HUES64 (cell line): ENCODE measurements around the gene NBPF3.
"Not testable (repeated sequence)": the region's sequence is repeated elsewhere in the genome, so short reads cannot be mapped to it uniquely, and the experiment has no call there.

Experiments
- H3K27ac ChIP-seq: 2 replicates; pipeline ENCODE4 v1.7.0; 2013; ENCODE audit warnings: low read depth, low read length, inconsistent platforms
- H3K27me3 ChIP-seq: 2 replicates; pipeline ENCODE4 v1.6.1; 2013; ENCODE audit warnings: mild to moderate bottlenecking, low read length; ENCODE audit not compliant: insufficient read depth
- H3K36me3 ChIP-seq: 2 replicates; pipeline ENCODE4 v1.6.1; 2013; ENCODE audit warnings: mild to moderate bottlenecking, low read length; ENCODE audit not compliant: insufficient read depth
- H3K4me1 ChIP-seq: 2 replicates; pipeline ENCODE4 v1.6.1; 2013; ENCODE audit warnings: mild to moderate bottlenecking, low read length, moderate library complexity; ENCODE audit not compliant: insufficient read depth
- H3K4me3 ChIP-seq: 2 replicates; pipeline ENCODE4 v1.5.1; 2013; ENCODE audit warnings: mild to moderate bottlenecking, low read length, moderate library complexity
- H3K9ac ChIP-seq: 2 replicates; pipeline ENCODE4 v1.6.1; 2013; ENCODE audit warnings: mild to moderate bottlenecking, low read depth, low read length
- H3K9me3 ChIP-seq: 2 replicates; pipeline ENCODE4 v1.6.1; 2013; ENCODE audit warnings: low read depth, low read length; ENCODE audit not compliant: insufficient read depth
- WGBS: fragments of 150-250, 120-280 bp; methylation state at CpG from one replicate; pipeline ENCODE4 v1.1.7; 2013; ENCODE audit warnings: missing lambda C conversion rate; 5-methylcytosine and 5-hydroxymethylcytosine counted together

NBPF3 gene

DNA sequence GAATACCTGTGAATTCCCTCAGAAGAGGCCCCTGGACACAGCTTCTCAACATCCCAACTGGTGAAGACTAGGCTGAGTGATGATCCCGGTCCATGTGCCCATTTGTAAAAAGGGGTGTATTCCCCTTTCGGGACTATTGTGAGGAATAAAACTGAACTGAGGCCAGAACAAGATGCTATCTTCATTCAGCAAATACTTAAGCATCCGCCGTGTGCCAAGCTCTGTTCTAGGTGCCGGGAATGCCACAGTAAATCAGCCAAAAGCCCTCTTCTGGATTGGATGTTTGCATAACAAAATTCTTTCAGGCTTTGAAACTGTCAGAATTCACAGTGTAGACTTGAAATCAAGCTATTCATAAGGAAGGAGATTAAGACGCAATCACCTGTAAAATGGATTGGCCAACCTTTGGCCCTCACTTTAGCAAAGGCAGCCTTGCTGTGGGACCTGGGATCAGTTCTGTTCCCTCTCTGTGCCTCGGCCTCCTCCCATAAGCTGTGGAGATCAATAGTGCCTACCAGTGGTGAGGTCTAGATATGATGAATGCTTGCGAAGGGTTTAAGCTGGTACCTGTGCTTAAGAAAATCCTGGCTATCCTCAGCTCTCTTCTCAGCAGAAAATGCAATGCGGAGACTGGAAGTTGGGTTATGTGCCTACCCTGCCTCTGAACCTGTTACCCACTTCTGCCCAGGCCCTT, 71.1 kb downstream of the NBPF3 start:
- peaks cover 12% of the 10 kb centered on the region for H3K27me3 ChIP-seq
- H3K9ac ChIP-seq: no peak overlapping the region
- H3K9me3 ChIP-seq: no peaks in the 10 kb centered on the region
- H3K4me3 ChIP-seq: peak overlapping the region; percentile 87
- peak overlapping the region; percentile 74; the same call in 1 of the 2 replicates for H3K27ac ChIP-seq
- peaks cover 24% of the 10 kb centered on the region for H3K4me1 ChIP-seq
- WGBS: 80% methylated on average over 9 of the region's 9 CpGs
- peaks cover 4% of the 10 kb centered on the region; the same call in 1 of the 2 replicates for H3K36me3 ChIP-seq

DNA sequence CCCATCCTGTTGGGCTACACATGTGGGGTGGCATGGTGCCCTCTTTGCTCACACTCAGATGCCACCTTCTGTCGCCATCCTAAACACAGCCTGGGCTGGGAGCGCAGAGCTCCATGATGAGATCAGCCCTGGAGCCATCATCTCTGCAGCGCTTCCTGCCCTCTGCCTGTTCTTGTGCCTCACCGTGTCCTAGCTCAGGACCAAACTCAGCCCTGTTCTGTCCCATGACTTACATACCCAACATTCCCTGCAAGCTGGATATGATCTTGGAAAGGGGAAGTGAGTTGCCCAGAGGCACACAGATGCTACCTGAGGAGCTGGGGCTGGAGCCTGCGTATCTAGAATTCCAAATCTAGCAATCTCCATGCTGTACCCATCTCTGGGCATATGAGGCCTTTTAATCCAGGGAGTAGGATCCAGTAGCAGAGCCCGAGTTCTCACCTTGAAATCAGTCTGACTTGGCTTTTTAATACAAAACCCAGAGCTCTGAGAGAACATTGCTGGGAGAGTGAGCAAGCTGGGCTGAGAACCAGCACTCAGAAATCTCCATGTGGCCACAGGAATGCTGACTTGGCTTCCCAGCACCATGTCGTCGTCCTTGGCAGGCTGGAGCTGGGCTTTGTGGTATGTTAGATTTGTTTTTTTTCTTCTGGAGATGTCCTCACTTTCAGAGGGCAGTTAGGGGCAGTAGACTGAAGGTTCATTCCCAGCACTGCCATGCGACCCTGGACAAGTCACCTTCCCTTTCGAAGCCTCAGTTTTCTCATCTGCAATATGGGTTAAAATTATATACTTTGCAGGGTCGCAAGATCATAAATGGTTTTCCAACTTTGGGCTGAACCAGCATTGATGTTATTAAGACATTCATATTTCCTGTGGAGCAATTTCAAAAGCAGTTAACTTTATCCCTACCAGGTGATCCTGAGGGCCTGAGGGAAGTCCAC, 71.9 kb downstream of the NBPF3 start:
- peaks cover 12% of the 10 kb centered on the region for H3K27me3 ChIP-seq

DNA sequence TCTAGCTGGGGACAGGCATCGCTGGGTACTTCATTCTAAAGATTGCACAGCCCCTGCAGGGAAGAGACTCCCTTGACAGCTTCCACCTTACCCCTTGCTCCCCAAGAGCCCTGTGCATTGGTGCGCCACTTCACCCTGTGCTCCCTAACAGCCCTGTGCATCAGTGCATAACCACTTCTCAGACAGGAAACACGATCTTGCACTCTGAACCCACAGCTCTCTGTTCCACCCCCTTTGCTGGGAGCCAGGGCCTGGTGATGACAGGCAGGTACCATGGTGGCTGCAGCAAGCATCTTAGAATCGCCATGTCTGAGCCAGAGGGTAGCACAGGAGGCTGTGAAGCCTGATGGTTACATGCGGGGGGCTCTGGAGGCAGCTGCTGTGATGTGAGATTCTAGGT, 74.3 kb downstream of the NBPF3 start:
- Histone ChIP-seq H3K9me3 (no peaks in the 10 kb centered on the region), H3K27me3 (no peaks in the 10 kb centered on the region), H3K36me3 (peaks cover 4% of the 10 kb centered on the region; the same call in 1 of the 2 replicates), H3K4me1 (peaks cover 46% of the 10 kb centered on the region), H3K4me3 (no peak overlapping the region), H3K27ac (no peak overlapping the region), H3K9ac (no peak overlapping the region)
- 92% methylated on average over 5 of the region's 5 CpGs for WGBS

More for the DNA sequence above, 71.9 kb downstream of the NBPF3 start:
- Histone ChIP-seq H3K27ac (no peak overlapping the region), H3K4me3 (no peak overlapping the region), H3K9ac (no peak overlapping the region), H3K4me1 (peaks cover 32% of the 10 kb centered on the region), H3K9me3 (no peaks in the 10 kb centered on the region), H3K36me3 (peaks cover 4% of the 10 kb centered on the region; the same call in 1 of the 2 replicates)
- WGBS: 90% methylated on average over 11 of the region's 11 CpGs

DNA sequence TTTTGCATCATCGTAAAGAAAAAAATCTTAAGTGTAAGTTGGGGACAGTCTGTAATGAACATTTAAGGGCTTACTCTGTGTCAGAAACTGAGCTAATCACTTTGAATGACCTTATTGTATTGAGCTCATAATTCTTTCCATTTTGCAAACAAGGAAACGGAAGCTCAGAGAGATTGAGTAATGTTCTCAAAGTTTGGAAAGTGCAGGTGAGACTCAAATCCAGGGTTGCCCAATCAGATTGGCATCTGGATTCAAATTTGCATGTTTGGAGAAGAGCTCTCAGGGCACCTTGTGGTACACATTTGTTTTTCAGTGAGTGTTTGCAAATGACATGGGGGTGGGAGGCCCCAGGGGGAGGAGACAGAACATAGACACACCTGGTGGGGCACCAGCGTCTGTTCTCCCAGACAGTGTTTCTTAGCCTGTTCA, 77.2 kb downstream of the NBPF3 start:
- Histone ChIP-seq H3K4me3 (no peak overlapping the region), H3K36me3 (no peaks in the 10 kb centered on the region), H3K4me1 (peaks cover 46% of the 10 kb centered on the region), H3K27me3 (no peaks in the 10 kb centered on the region), H3K9ac (no peak overlapping the region), H3K27ac (no peak overlapping the region), H3K9me3 (no peaks in the 10 kb centered on the region)
- 83% methylated on average over 3 of the region's 3 CpGs for WGBS

DNA sequence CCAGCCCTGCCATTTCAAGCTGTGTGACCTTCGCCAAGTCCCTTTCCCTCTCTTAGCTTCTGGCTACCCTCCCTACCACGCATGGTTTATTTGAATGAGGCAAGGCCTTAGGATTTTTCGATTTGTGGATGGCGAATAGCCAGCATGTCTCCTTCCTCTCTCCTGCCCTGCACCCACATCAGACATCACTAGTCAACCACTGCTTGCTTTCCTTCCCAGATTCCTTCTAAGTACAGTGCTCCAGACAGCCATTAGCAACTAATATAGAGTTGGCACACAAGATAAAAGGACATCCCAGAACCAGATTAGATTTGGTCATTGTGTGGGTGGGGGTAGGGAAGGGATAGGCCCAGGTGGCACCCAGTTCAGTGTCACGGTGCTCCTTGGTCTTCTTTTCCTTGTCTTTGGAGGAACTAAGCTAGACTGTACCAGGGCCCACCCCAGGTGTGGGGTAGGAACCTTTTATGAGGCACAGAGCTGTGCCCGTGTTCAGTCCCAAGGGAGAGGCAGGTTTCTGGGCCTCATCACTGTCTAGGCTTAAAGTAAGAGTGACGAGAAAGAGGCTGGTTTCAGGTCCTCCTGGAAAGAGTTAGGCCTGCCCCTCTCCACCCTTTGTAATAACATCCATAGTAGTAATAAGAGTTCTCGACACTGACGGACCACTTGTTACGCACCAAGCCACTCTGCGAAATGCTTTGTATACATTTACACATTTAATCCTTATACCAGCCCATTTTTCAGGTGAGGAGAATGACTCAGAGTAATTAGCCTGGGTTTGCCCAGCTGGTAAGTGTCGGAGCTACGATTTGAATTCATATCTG, 77.9 kb downstream of the NBPF3 start:
- 83% methylated on average over 11 of the region's 13 CpGs for WGBS
- no peak overlapping the region for H3K4me3 ChIP-seq
- peaks cover 41% of the 10 kb centered on the region for H3K4me1 ChIP-seq
- H3K9me3 ChIP-seq: no peaks in the 10 kb centered on the region
- H3K36me3 ChIP-seq: no peaks in the 10 kb centered on the region
- H3K9ac ChIP-seq: no peak overlapping the region
- no peak overlapping the region for H3K27ac ChIP-seq
- no peaks in the 10 kb centered on the region for H3K27me3 ChIP-seq

DNA sequence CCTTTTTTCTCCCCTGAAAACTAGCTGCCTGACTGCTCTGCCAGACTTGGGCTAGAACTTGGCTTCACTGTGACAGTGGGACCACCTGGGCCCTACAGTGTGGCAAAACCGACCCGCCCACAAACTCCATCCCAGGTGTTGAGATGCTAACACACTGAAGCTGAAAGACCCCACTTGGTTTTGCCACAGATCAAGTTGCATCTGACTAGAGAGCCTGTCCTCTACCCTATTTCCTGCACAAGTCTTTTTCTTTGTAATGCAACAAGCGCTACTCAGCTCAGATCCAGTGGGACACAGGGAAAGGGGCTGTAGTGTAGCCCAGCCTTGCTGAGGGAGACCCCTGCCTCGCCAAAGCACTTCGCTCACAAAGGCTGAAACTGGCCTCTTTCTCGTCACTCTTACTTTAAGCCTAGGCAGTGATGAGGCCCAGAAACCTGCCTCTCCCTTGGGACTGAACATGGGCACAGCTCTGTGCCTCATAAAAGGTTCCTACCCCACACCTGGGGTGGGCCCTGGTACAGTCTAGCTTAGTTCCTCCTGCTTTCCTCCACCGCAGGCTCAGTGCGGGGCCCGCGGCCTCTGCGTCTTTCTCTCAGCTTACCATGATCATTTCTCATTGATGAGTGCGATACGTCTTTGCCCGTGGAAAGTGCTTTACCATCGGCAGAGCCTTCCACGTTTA, 79.0 kb downstream of the NBPF3 start:
- Histone ChIP-seq H3K27me3 (no peaks in the 10 kb centered on the region), H3K9me3 (no peaks in the 10 kb centered on the region), H3K36me3 (no peaks in the 10 kb centered on the region), H3K9ac (no peak overlapping the region), H3K27ac (peak overlapping the region; percentile 61; the same call in 1 of the 2 replicates), H3K4me1 (peaks cover 41% of the 10 kb centered on the region), H3K4me3 (no peak overlapping the region)
- WGBS: 72% methylated on average over 16 of the region's 16 CpGs

DNA sequence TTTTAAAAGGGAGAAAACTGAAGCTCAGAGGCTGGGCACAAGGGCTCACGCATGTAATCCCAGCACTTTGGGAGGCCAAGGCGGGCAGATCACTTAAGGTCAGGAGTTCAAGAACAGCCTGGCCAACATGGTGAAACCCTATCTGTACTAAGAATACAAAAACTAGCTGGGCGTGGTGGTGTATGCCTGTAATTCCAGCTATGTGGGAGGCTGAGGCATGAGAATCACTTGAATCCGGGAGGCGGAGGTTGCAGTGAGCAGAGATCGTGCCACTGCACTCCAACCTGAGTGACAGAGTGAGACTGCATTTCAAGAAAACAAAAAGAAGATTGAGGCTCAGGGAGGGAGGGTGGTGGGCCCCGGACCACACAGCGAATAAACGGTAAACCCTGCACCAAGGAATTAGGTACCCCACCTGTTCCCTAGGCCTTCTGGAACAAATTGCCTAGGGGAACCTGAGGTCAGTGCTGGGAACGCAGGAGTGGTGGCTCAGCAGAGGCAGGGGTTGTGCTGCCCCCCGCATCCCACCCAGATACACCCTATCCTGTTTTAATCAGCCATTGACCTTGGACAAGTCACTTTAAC, 79.6 kb downstream of the NBPF3 start:
- 90% methylated on average over 11 of the region's 11 CpGs for WGBS
- not testable (repeated sequence) for H3K4me3 ChIP-seq, H3K36me3 ChIP-seq, H3K27me3 ChIP-seq, H3K9ac ChIP-seq, H3K9me3 ChIP-seq
- Histone ChIP-seq H3K27ac (peak overlapping the region; percentile 61; the same call in 1 of the 2 replicates), H3K4me1 (peaks cover 41% of the 10 kb centered on the region)

DNA sequence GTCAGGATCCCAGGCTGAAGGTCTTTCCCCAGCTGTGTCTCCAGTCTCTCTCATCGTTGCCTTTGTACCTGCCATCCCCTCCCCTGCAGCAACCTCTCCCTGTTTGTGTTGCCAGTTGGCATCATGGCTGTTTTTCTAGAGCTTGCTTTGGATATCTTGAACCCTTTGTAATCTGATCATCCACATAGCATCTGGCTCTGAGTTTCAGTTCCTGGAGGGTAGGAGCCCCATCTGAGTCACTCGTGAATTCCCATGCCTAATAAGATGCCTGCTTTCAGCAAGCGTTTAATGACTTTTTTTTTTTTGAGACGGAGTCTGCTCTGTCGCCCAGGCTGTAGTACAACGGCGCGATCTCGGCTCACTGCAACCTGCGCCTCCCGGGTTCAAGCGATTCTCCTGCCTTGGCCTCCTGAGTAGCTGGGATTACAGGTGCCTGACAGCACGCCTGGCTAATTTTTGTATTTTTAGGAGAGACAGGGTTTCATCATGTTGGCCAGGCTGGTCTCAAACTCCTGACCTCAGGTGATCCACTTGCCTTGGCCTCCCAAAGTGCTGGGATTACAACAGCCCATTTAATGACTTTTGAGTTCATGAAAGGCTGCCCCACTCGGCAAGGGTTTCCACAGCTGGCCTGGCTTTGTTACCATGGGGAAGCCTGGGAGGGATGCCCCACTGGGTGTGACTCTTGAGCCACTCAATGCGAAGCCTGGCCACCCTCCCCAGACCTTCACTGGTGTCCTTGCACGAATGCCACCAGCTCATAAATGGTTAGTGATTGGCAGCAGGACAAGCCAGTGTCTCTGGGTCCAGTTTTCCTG, 81.2 kb downstream of the NBPF3 start:
- no peak overlapping the region for H3K4me3 ChIP-seq
- no peaks in the 10 kb centered on the region for H3K27me3 ChIP-seq
- H3K9me3 ChIP-seq: no peaks in the 10 kb centered on the region
- no peaks in the 10 kb centered on the region for H3K36me3 ChIP-seq
- peaks cover 41% of the 10 kb centered on the region for H3K4me1 ChIP-seq
- H3K9ac ChIP-seq: no peak overlapping the region
- WGBS: 88% methylated on average over 16 of the region's 16 CpGs
- H3K27ac ChIP-seq: no peak overlapping the region

DNA sequence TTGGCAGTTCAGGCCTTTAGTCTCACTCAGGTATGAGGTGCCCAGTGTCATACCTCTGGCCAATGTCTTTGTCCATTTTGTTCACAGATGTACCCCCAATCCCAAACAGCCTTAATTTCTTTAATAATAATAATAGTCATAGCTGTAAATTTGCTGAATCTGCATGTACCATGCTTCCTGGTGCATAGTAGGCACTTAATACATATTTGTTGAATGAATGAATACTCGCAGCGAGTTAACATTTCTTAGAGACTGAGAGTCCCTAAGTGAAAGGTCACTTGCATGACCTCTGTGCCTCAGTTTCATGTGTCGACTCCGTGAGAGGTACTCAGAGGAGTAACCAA, 81.8 kb downstream of the NBPF3 start:
- Histone ChIP-seq H3K27me3 (no peaks in the 10 kb centered on the region), H3K4me1 (peaks cover 35% of the 10 kb centered on the region), H3K27ac (no peak overlapping the region), H3K36me3 (no peaks in the 10 kb centered on the region), H3K4me3 (no peak overlapping the region), H3K9me3 (no peaks in the 10 kb centered on the region), H3K9ac (no peak overlapping the region)
- WGBS: 96% methylated on average over 4 of the region's 4 CpGs
